IPS-NIHi7 (cell line): Measurements from ENCODE around the gene ATXN7.

ENCODE experiments used
- DNase-seq: peaks from one replicate; pipeline ENCODE4 v3.0.0; 2012; ENCODE audit warnings: mixed read lengths; ENCODE audit errors: extremely low spot score

Gene ATXN7

GRCh38 chr3:63933459-63933858 lies 69.8 kb downstream of the ATXN7 start:
- no peak for DNase-seq

DNA sequence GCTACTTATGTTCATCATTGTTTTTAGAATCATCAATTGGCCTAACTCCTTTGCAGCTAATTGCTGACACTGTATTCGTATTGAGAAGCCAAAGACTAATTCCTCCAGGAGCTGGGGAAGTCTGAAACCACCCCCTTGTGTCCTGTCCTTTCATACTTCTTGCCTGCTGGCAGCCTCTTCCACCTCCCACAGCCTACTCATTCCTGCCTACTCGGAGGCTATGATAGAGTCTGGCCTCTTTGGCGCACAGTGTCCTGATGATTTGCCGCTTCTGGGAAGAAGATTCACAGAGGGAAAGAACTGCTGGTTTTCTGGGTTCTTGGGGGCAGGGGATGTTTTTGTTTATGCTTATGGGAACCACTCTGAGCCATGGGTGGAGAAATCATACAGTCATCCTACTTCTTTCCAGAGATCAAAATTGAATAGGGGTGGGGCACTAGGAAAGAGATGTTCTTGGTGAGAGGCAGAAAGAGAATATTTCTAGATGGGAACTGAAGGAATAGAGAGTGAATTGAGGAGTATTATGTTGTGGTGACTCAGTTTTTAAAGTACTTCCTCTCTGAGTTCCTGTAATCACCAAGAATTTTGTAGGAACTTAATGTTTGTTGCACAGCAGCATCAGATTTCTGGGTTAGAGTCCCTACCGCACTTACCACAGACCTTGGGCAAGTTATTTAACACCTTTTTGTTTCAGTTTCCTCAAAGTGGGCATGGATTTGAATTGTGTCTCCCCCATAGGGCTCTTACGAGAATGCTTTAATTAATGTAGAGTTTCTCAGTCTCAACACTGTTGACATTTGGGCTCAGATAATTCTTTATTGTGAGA lies 70.6 kb downstream of the ATXN7 start:
- DNase-seq = peak; percentile 33

GRCh38 chr3:63936925-63937324 lies 73.3 kb downstream of the ATXN7 start:
- DNase-seq = no peak

DNA sequence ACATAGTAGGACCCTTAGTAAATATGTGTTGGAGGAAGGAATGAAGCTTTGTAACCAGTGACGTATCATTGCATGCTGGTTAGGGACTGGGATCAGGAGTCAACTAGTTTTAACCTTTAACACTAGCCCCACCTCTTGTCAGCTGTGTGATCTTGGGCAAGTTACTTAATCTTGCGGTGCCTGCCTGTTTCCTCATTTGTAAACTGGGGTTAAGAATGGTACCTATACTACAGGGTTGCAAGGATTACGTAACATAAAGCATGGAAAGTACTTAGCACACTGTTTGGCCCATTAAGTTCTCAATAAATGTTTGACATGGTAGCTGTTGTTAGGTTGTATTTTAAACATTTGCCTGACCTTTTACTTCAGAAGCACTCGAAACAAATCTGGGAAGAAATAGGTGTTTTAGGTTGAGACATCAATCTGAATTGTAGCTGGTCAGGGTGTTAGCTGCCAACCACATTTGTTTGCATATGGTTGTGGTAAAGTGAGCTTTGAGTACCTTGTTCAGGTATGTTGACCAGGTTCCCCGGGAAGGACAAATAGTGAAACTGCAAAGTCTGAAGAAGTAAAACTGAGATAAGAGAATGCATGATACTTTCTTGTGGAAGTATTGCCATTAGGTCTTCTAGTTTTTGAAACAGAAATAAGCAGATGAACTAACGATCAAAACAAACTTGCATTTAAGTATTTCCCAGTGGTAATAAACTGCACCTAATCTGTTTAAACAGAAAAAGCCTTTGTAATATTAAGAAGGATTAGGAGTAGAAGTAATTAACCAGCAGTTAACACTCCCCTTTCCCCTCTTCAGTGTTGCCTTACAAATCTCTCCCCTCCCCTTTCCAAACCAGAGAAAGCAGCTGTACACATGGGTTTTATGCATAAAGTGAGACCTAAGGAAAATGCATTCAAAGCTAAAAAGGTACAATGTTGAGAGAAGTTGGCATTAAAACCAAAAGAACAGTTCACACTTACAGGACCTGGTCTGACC lies 74.3 kb downstream of the ATXN7 start:
- DNase-seq = no peak

GRCh38 chr3:63940389-63940757 lies 76.7 kb downstream of the ATXN7 start:
- no peak for DNase-seq

GRCh38 chr3:63942528-63942927 lies 78.9 kb downstream of the ATXN7 start:
- no peak for DNase-seq

GRCh38 chr3:63943678-63944077 lies 80.0 kb downstream of the ATXN7 start:
- no peak for DNase-seq

GRCh38 chr3:63945558-63946096 lies 82.0 kb downstream of the ATXN7 start:
- no peak for DNase-seq

GRCh38 chr3:63946753-63947152 lies 83.1 kb downstream of the ATXN7 start:
- no peak for DNase-seq

- no peak for DNase-seq
These were observed 83.9 kb downstream of the ATXN7 start for GRCh38 chr3:63947594-63947993.

- DNase-seq = no peak
These were observed 85.3 kb downstream of the ATXN7 start for GRCh38 chr3:63949005-63949404.

DNA sequence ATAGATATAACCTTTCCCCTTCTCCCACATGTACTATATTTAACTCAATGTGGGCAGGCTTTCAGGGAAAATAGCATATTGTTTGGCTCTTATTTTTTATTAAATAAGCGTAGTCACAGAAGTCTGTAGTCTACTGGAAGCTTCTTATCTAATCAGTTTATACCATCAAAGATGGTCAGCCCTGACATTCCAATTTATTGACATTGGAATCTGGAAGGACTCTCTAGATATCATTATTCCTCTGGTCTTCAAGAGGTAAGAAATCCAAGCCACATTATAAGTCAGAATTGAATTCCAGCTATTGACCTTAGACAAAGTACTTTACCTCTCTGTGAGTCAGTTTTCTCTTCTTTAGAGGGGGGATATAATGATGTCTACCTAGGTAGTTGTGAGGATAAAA lies 87.0 kb downstream of the ATXN7 start:
- no peak for DNase-seq

GRCh38 chr3:63951492-63952247 lies 88.0 kb downstream of the ATXN7 start:
- DNase-seq = no peak

DNA sequence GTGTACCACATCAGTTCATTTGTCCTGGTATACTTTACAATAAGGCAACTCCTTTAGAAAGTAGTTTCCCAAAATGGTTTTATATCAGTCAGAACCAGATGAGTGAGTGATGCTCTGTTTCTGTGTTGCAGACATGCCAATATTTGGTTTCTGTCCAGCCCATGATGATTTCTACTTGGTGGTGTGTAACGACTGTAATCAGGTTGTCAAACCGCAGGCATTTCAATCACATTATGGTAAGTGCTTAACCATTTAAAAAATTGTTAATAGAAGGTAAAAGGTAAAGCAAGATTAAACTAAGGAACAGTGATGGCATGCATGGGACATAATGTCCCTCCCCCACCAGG lies 88.6 kb downstream of the ATXN7 start:
- DNase-seq = no peak

GRCh38 chr3:63954182-63954581 lies 90.5 kb downstream of the ATXN7 start:
- DNase-seq = no peak

DNA sequence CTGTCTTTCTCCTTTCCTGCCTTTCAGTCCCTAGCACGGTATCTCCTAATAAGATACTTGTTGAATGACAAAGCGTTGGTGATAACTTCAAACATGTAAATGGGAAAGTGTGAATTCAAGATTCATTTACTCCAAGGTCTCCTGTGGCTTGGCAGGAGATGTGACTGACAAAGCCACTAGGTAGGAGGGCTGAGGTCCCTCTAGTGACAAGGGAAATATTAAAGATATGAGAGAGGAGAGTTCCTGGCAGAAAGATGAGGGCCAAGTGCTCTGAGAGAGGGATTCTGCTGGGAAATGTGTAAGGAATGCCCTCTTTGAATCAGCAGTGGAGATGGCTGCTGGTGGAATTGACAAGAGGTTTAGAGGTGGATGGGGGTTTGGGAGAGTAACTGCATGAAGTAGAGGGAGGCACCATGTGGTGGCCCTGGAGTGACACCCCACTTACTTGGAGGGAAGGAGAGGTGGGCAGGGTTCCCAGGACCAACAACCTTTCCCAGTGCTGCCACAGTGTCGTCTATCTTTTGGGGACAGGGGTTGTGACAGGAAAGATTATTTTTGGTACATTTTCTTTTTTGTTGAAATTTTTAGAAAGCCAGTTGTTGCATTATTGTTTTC lies 91.5 kb downstream of the ATXN7 start:
- no peak for DNase-seq

DNA sequence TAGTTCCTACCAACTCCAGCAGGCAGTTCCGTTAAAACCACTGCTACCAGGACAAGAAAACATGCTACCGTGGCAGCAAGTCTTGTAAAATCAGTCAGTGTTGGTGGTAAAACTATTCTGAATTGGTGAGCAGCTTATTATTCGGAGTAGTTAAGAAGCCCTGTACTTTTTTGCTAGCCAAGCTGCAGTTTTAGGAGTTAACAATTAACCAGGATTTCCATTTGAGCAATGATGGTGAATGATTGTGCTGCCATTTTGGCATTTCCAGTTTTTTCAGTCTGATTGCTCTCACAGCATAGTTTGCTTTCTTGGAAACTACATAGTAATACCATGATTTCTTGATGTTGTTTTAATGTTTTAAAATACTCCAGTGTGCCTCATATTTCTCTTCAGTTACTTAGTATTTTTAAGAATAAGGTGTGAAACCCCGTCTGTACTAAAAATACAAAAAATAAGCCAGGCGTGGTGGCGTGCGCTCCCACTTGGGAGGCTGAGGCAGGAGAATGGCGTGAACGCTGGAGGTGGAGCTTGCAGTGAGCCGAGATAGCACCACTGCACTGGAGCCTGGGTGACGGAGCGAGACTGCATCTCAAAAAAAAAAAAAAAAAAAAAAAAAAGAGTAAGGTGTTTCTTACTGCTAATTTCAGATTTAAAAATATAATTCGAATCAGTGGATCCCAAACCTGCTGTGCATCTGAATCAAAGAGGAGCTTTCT lies 92.3 kb downstream of the ATXN7 start:
- DNase-seq = no peak

- DNase-seq = no peak
These were observed 95.5 kb downstream of the ATXN7 start for GRCh38 chr3:63959146-63959545.

GRCh38 chr3:63960048-63960711 lies 96.5 kb downstream of the ATXN7 start:
- no peak for DNase-seq

DNA sequence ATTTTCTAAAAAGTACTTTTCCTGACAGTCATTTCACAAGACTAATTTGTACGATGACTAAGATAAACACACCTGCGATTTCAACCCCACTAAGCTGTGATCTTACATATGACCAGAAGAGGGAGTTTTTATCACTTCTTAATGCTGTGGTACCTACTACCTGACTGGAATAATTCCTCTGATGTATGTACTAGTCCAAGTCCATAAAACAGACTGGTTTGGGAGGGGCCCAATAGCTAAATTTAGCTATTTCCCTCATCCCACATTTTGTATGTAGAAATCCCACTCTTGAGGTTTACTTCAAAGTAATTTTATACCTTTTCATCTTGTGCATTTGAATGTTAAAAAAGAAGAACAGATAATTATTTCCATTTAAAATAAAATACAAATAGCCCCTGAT lies 98.2 kb downstream of the ATXN7 start:
- DNase-seq = no peak
